ENCODE results near the gene AXL.

GRCh38 chr19:41307954-41308449 is 89.0 kb downstream of the AXL start:
- TF ChIP-seq CTCF (conservative IDR thresholded peaks at IDR 0.05 in 1 of 2, IDR thresholded peaks at IDR 0.05 in 1 of 2; ENCODE audit: extremely low read depth in 1 of 2, insufficient read depth in 1 of 2, low read depth in 1 of 2, low read length in 2 of 2) (no peak), EZH2 (IDR thresholded peaks at IDR 0.05; ENCODE audit: borderline replicate concordance, low read length) (no peak)

Measured in mammary epithelial cell (primary cell).